K562 (cell line): ENCODE measurements around the gene ZNF267. TPM values are rescaled to one million over a fixed set of nuclear protein-coding genes. Genes with fewer than 3 reads are reported as not detected.

Experiments
- BDP1 ChIP-seq: IDR thresholded peaks from 3 replicates; pipeline ENCODE4 v1.6.1; 2011; ENCODE audit not compliant: insufficient read length, insufficient read depth
- E2F3 ChIP-seq: fragments of 250-450 bp; sonication (Bioruptor Pico); IDR thresholded peaks from 2 replicates; pipeline ENCODE4 v1.4.0; 2020; ENCODE audit warnings: mild to moderate bottlenecking
- GTF2A2 ChIP-seq: IDR thresholded peaks from 2 replicates; pipeline ENCODE4 v1.6.1; 2016; ENCODE audit warnings: mild to moderate bottlenecking, missing genetic modification characterization, missing compliant biosample characterization
- HDAC8 ChIP-seq: fragments of 450-650 bp; IDR thresholded peaks from 2 replicates; pipeline ENCODE4 v1.6.1; 2016; ENCODE audit warnings: mild to moderate bottlenecking, missing genetic modification characterization, moderate library complexity, missing compliant biosample characterization
- HNRNPLL ChIP-seq: fragments of 200-400 bp; formaldehyde crosslinking; IDR thresholded peaks from 2 replicates; pipeline ENCODE4 v1.6.1; 2017; ENCODE audit warnings: low read length, low read depth, mild to moderate bottlenecking; ENCODE audit not compliant: poor library complexity, severe bottlenecking
- MBD1 ChIP-seq: fragments of 250-450 bp; sonication (Bioruptor Pico); IDR thresholded peaks from 2 replicates; pipeline ENCODE4 v1.8.0; 2022; ENCODE audit warnings: inconsistent platforms
- MTA1 ChIP-seq: fragments of 450-650 bp; IDR thresholded peaks from 2 replicates; pipeline ENCODE4 v1.6.1; 2017; ENCODE audit warnings: borderline replicate concordance
- NR2C1 ChIP-seq, 2 experiments: fragments of 450-650 bp; IDR thresholded peaks; 2 replicates each; pipeline ENCODE4 v1.6.1; 2017; ENCODE audit warnings: mild to moderate bottlenecking in 2 of 2, antibody characterized with exemption in 1 of 2, inconsistent platforms in 1 of 2, missing compliant biosample characterization in 1 of 2, missing genetic modification characterization in 1 of 2
- NR3C1 ChIP-seq: sonication (generic); formaldehyde crosslinking; IDR thresholded peaks from 2 replicates; pipeline ENCODE4 v1.8.1; 2022; ENCODE audit warnings: missing genetic modification reagents
- POLR2B ChIP-seq: fragments of 450-650 bp; IDR thresholded peaks from 2 replicates; pipeline ENCODE4 v1.6.1; 2018; ENCODE audit warnings: low read depth; ENCODE audit not compliant: partially characterized antibody
- SETDB1 ChIP-seq: IDR thresholded peaks from one replicate; pipeline ENCODE4 v1.6.1; 2012; ENCODE audit warnings: low read length, control low read depth, inconsistent platforms
- SMARCA4 ChIP-seq: fragments of 450-650 bp; IDR thresholded peaks from 2 replicates; pipeline ENCODE4 v1.6.1; 2016
- ZFPM2 ChIP-seq: fragments of 250-450 bp; sonication (Bioruptor Pico); IDR thresholded peaks from 2 replicates; pipeline ENCODE4 v1.5.1; 2022; ENCODE audit warnings: mild to moderate bottlenecking
- ZNF140 ChIP-seq: fragments of 250-450 bp; sonication (Bioruptor Pico); IDR thresholded peaks from 2 replicates; pipeline ENCODE4 v1.8.0; 2021; ENCODE audit warnings: moderate library complexity, mild to moderate bottlenecking, inconsistent platforms
- ZNF316 ChIP-seq: fragments of 450-650 bp; IDR thresholded peaks from 2 replicates; pipeline ENCODE4 v1.6.1; 2016
- polyA plus RNA-seq, 8 experiments: library from polyadenylated mRNA; depleted of rRNA in 4 of 8; stranded (reverse) in 5 of 8; unstranded in 3 of 8; fragments of >200 nt; fragmentation: Nextera tagmentation in 2 of 8; fragmentation: Illumina TruSeq in 1 of 8; extraction: Ambion mirVana in 2 of 8; extraction: Trizol in 1 of 8; gene quantifications; 2 replicates each; pipeline versions ENCODE4 v1.2.1 to v1.2.3, GENCODE V29; 2011 to 2014; ENCODE audit warnings: inconsistent platforms in 1 of 8, missing spikeins in 1 of 8
- total RNA-seq, 7 experiments: library from RNA; depleted of rRNA in 6 of 7; stranded (reverse); fragments of >200 nt in 6 of 7; fragmentation: Illumina TruSeq in 2 of 7; extraction: Trizol in 2 of 7; gene quantifications; 2 replicates each; pipeline versions ENCODE4 v1.2.1 to v1.2.3, GENCODE V29; 2011 to 2021; ENCODE audit warnings: low replicate concordance in 1 of 7
- TF ChIP-seq, protein P1 (sequence below): fragments of 250-450 bp; sonication (Bioruptor Pico); IDR thresholded peaks from 2 replicates; pipeline ENCODE4 v1.4.0; 2020
- TF ChIP-seq, protein P2 (sequence below): fragments of 200-800 bp; sonication (Bioruptor generic); IDR thresholded peaks from 2 replicates; pipeline ENCODE4 v1.6.1; 2016; ENCODE audit warnings: missing genetic modification characterization, missing compliant biosample characterization

The ZNF267 gene
- total and polyA plus RNA-seq, 9 of the 15 experiments (the other 6 are each of a cell fraction or from before 2014, with no cell fraction given), result 14.6 to 38.8 (median 21.5) TPM

GRCh38 chr16:31880322-31880979, 6.8 kb downstream of the ZNF267 start (continued):
- TF ChIP-seq HDAC8 (tag), result no peak
- no peak for TF ChIP-seq HNRNPLL
- peak; percentile 51; the same call in 1 of the 2 replicates for TF ChIP-seq ZNF316
- no peak for TF ChIP-seq MBD1 (CRISPR knock-in tag)
- peak; percentile 81 for TF ChIP-seq SMARCA4
- TF ChIP-seq BDP1, result no peak
- no peak for TF ChIP-seq NR2C1 (IDR thresholded peaks at IDR 0.05)
- no peak for TF ChIP-seq NR2C1 (tag; IDR thresholded peaks at IDR 0.05)
- TF ChIP-seq ZNF140, result no peak
- TF ChIP-seq, protein P1, sequence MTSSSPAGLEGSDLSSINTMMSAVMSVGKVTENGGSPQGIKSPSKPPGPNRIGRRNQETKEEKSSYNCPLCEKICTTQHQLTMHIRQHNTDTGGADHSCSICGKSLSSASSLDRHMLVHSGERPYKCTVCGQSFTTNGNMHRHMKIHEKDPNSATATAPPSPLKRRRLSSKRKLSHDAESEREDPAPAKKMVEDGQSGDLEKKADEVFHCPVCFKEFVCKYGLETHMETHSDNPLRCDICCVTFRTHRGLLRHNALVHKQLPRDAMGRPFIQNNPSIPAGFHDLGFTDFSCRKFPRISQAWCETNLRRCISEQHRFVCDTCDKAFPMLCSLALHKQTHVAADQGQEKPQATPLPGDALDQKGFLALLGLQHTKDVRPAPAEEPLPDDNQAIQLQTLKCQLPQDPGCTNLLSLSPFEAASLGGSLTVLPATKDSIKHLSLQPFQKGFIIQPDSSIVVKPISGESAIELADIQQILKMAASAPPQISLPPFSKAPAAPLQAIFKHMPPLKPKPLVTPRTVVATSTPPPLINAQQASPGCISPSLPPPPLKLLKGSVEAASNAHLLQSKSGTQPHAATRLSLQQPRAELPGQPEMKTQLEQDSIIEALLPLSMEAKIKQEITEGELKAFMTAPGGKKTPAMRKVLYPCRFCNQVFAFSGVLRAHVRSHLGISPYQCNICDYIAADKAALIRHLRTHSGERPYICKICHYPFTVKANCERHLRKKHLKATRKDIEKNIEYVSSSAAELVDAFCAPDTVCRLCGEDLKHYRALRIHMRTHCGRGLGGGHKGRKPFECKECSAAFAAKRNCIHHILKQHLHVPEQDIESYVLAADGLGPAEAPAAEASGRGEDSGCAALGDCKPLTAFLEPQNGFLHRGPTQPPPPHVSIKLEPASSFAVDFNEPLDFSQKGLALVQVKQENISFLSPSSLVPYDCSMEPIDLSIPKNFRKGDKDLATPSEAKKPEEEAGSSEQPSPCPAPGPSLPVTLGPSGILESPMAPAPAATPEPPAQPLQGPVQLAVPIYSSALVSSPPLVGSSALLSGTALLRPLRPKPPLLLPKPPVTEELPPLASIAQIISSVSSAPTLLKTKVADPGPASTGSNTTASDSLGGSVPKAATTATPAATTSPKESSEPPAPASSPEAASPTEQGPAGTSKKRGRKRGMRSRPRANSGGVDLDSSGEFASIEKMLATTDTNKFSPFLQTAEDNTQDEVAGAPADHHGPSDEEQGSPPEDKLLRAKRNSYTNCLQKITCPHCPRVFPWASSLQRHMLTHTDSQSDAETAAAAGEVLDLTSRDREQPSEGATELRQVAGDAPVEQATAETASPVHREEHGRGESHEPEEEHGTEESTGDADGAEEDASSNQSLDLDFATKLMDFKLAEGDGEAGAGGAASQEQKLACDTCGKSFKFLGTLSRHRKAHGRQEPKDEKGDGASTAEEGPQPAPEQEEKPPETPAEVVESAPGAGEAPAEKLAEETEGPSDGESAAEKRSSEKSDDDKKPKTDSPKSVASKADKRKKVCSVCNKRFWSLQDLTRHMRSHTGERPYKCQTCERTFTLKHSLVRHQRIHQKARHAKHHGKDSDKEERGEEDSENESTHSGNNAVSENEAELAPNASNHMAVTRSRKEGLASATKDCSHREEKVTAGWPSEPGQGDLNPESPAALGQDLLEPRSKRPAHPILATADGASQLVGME (CRISPR knock-in tag), result no peak
- TF ChIP-seq, protein P2, sequence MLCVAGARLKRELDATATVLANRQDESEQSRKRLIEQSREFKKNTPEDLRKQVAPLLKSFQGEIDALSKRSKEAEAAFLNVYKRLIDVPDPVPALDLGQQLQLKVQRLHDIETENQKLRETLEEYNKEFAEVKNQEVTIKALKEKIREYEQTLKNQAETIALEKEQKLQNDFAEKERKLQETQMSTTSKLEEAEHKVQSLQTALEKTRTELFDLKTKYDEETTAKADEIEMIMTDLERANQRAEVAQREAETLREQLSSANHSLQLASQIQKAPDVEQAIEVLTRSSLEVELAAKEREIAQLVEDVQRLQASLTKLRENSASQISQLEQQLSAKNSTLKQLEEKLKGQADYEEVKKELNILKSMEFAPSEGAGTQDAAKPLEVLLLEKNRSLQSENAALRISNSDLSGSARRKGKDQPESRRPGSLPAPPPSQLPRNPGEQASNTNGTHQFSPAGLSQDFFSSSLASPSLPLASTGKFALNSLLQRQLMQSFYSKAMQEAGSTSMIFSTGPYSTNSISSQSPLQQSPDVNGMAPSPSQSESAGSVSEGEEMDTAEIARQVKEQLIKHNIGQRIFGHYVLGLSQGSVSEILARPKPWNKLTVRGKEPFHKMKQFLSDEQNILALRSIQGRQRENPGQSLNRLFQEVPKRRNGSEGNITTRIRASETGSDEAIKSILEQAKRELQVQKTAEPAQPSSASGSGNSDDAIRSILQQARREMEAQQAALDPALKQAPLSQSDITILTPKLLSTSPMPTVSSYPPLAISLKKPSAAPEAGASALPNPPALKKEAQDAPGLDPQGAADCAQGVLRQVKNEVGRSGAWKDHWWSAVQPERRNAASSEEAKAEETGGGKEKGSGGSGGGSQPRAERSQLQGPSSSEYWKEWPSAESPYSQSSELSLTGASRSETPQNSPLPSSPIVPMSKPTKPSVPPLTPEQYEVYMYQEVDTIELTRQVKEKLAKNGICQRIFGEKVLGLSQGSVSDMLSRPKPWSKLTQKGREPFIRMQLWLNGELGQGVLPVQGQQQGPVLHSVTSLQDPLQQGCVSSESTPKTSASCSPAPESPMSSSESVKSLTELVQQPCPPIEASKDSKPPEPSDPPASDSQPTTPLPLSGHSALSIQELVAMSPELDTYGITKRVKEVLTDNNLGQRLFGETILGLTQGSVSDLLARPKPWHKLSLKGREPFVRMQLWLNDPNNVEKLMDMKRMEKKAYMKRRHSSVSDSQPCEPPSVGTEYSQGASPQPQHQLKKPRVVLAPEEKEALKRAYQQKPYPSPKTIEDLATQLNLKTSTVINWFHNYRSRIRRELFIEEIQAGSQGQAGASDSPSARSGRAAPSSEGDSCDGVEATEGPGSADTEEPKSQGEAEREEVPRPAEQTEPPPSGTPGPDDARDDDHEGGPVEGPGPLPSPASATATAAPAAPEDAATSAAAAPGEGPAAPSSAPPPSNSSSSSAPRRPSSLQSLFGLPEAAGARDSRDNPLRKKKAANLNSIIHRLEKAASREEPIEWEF, result no peak
- TF ChIP-seq POLR2B, result peak; percentile 43
- TF ChIP-seq SETDB1, result no peak
- no peak for TF ChIP-seq ZFPM2 (CRISPR knock-in tag)
- TF ChIP-seq E2F3 (CRISPR knock-in tag), result no peak
- TF ChIP-seq GTF2A2 (tag), result no peak
- TF ChIP-seq NR3C1 (CRISPR knock-in tag), result no peak
- no peak for TF ChIP-seq MTA1
